ENCODE results near the gene ASCC3.

DNA sequence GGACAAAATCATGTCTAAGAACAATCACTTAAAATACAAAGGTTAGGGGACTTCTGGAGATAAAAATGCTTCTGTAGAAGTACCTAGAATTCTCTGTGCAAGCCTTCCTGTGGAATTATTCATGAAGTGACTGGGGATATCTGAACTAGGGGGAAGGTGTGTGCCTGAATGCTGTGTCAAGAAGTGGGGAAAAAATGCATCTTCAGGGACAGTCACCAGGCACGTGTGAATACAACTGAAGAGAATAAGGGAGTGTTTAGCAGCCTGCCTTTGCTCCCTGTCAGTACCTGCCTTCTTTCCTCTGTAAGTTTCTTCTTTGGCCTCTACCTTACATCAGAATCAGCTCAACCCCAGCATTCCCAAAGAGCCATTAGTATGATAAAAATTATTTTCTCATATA is 201.0 kb downstream of the ASCC3 start:
- TF ChIP-seq POLR2A (IDR thresholded peaks at IDR 0.05): no peak
- TF ChIP-seq, protein P1, sequence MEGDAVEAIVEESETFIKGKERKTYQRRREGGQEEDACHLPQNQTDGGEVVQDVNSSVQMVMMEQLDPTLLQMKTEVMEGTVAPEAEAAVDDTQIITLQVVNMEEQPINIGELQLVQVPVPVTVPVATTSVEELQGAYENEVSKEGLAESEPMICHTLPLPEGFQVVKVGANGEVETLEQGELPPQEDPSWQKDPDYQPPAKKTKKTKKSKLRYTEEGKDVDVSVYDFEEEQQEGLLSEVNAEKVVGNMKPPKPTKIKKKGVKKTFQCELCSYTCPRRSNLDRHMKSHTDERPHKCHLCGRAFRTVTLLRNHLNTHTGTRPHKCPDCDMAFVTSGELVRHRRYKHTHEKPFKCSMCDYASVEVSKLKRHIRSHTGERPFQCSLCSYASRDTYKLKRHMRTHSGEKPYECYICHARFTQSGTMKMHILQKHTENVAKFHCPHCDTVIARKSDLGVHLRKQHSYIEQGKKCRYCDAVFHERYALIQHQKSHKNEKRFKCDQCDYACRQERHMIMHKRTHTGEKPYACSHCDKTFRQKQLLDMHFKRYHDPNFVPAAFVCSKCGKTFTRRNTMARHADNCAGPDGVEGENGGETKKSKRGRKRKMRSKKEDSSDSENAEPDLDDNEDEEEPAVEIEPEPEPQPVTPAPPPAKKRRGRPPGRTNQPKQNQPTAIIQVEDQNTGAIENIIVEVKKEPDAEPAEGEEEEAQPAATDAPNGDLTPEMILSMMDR (IDR thresholded peaks at IDR 0.05): no peak
